WTC11 (cell line): ENCODE measurements around the gene LMBR1. TPM values are rescaled to one million over a fixed set of nuclear protein-coding genes. Genes with fewer than 3 reads are reported as not detected.

ENCODE experiments used
- ATAC-seq: fragments of 200-7000 bp; cut with Tn5 transposase; 2 replicates; pipeline ENCODE4 v1.10.0; 2021; ENCODE audit warnings: mild to moderate bottlenecking, moderate library complexity
- CTCF ChIA-PET: fragments of 300-600 bp; sonication (Branson Sonifier 250); formaldehyde crosslinking; loops from one replicate; lab custom pipeline; 2021; ENCODE audit warnings: antibody characterized with exemption; lab: Charles Lee
- POLR2A ChIA-PET: fragments of 350-600 bp; sonication (Branson Sonifier 250); formaldehyde crosslinking; loops from one replicate; lab custom pipeline; 2021; ENCODE audit warnings: antibody characterized with exemption; lab: Charles Lee
- DNase-seq: peaks from one replicate; pipeline ENCODE4 v3.0.0; 2021; ENCODE audit warnings: low spot score
- H3K27ac Mint-ChIP-seq: 2 replicates; pipeline ENCODE4 v1.8.0; 2021; ENCODE audit warnings: mixed read lengths
- H3K27me3 Mint-ChIP-seq: 2 replicates; pipeline ENCODE4 v1.8.0; 2021; ENCODE audit warnings: low read depth, mild to moderate bottlenecking, moderate library complexity, mixed read lengths
- H3K36me3 Mint-ChIP-seq: 2 replicates; pipeline ENCODE4 v1.8.0; 2021; ENCODE audit warnings: mixed read lengths
- H3K4me1 Mint-ChIP-seq: 2 replicates; pipeline ENCODE4 v1.8.0; 2022; ENCODE audit warnings: mixed read lengths
- H3K4me3 Mint-ChIP-seq: 2 replicates; pipeline ENCODE4 v1.8.0; 2021; ENCODE audit warnings: mild to moderate bottlenecking, moderate library complexity, mixed read lengths
- H3K9me3 Mint-ChIP-seq: 2 replicates; pipeline ENCODE4 v1.8.0; 2021; ENCODE audit warnings: mixed read lengths
- ATF6 ChIP-seq: sonication (generic); formaldehyde crosslinking; IDR thresholded peaks from 2 replicates; pipeline ENCODE4 v1.8.1; 2023; ENCODE audit warnings: mild to moderate bottlenecking, missing genetic modification reagents
- CREM ChIP-seq: sonication (generic); formaldehyde crosslinking; IDR thresholded peaks from 2 replicates; pipeline ENCODE4 v1.8.1; 2022; ENCODE audit warnings: mild to moderate bottlenecking, missing genetic modification reagents, moderate library complexity
- GTF2I ChIP-seq: fragments of 250-450 bp; sonication (Bioruptor Pico); conservative IDR thresholded peaks from 2 replicates; pipeline ENCODE4 v1.4.0; 2021; ENCODE audit warnings: mild to moderate bottlenecking
- IRF1 ChIP-seq: sonication (generic); formaldehyde crosslinking; IDR thresholded peaks from 2 replicates; pipeline ENCODE4 v1.8.0; 2023; ENCODE audit warnings: missing genetic modification reagents
- IRF2 ChIP-seq: sonication (generic); formaldehyde crosslinking; IDR thresholded peaks from 2 replicates; pipeline ENCODE4 v1.8.0; 2022; ENCODE audit warnings: low read depth, missing genetic modification reagents, borderline replicate concordance
- MAX ChIP-seq: sonication (generic); formaldehyde crosslinking; IDR thresholded peaks from 2 replicates; pipeline ENCODE4 v1.8.0; 2022; ENCODE audit warnings: mild to moderate bottlenecking, missing genetic modification reagents
- NFE2L1 ChIP-seq: sonication (generic); formaldehyde crosslinking; IDR thresholded peaks from 2 replicates; pipeline ENCODE4 v1.8.1; 2023; ENCODE audit warnings: missing genetic modification reagents
- NFYB ChIP-seq: sonication (generic); formaldehyde crosslinking; conservative IDR thresholded peaks from 2 replicates; pipeline ENCODE4 v1.8.0; 2022; ENCODE audit warnings: low read depth, missing genetic modification reagents
- NR2C2 ChIP-seq: sonication (generic); formaldehyde crosslinking; IDR thresholded peaks from 2 replicates; pipeline ENCODE4 v1.8.0; 2022; ENCODE audit warnings: mild to moderate bottlenecking, missing genetic modification reagents
- PRDM15 ChIP-seq: sonication (generic); formaldehyde crosslinking; IDR thresholded peaks from 2 replicates; pipeline ENCODE4 v1.8.0; 2022; ENCODE audit warnings: missing genetic modification reagents
- RELA ChIP-seq: sonication (generic); formaldehyde crosslinking; IDR thresholded peaks from 2 replicates; pipeline ENCODE4 v1.8.1; 2022; ENCODE audit warnings: missing genetic modification reagents, mild to moderate bottlenecking, borderline replicate concordance
- SMAD3 ChIP-seq: sonication (generic); formaldehyde crosslinking; IDR thresholded peaks from 2 replicates; pipeline ENCODE4 v1.8.0; 2022; ENCODE audit warnings: missing genetic modification reagents, mild to moderate bottlenecking, borderline replicate concordance
- SOX15 ChIP-seq: fragments of 250-450 bp; sonication (Bioruptor Pico); IDR thresholded peaks from 2 replicates; pipeline ENCODE4 v1.9.0; 2021; ENCODE audit warnings: mild to moderate bottlenecking
- TP53 ChIP-seq: sonication (generic); formaldehyde crosslinking; IDR thresholded peaks from 2 replicates; pipeline ENCODE4 v1.8.1; 2023; ENCODE audit warnings: mild to moderate bottlenecking, missing genetic modification reagents
- ZBTB43 ChIP-seq: sonication (generic); formaldehyde crosslinking; IDR thresholded peaks from 2 replicates; pipeline ENCODE4 v1.8.1; 2023; ENCODE audit warnings: mild to moderate bottlenecking, missing genetic modification reagents
- ZMAT4 ChIP-seq: fragments of 250-450 bp; sonication (Bioruptor Pico); IDR thresholded peaks from 2 replicates; pipeline ENCODE4 v1.9.0; 2021; ENCODE audit warnings: mild to moderate bottlenecking
- ZNF317 ChIP-seq: sonication (generic); formaldehyde crosslinking; IDR thresholded peaks from 2 replicates; pipeline ENCODE4 v1.8.1; 2023; ENCODE audit warnings: low read depth, mild to moderate bottlenecking, moderate library complexity, missing genetic modification reagents, borderline replicate concordance
- ZNF512 ChIP-seq: sonication (generic); formaldehyde crosslinking; IDR thresholded peaks from 2 replicates; pipeline ENCODE4 v1.8.1; 2022; ENCODE audit warnings: missing genetic modification reagents, borderline replicate concordance
- total RNA-seq: library from RNA; stranded (reverse); gene quantifications from 3 replicates; pipeline ENCODE4 v1.2.3, GENCODE V29; 2021

Gene LMBR1
- total RNA-seq, 1 experiment from 2014 or later, result 55.6 TPM

GRCh38 chr7:156753630-156754029, 139.4 kb downstream of the LMBR1 start (continued):
- TF ChIP-seq PRDM15 (no peak), TP53 (CRISPR knock-in tag) (no peak), NR2C2 (no peak), NFE2L1 (CRISPR knock-in tag) (no peak), MAX (CRISPR knock-in tag) (no peak), ZNF317 (CRISPR knock-in tag) (no peak), ZMAT4 (CRISPR knock-in tag) (no peak), ZNF512 (CRISPR knock-in tag) (no peak)

- POLR2A ChIA-PET, result no interaction called here
- Mint-ChIP-seq H3K4me3 (no peak overlapping the region), H3K9me3 (no peaks in the 10 kb centered on the region), H3K27ac (no peak overlapping the region), H3K27me3 (no peaks in the 10 kb centered on the region)
- DNase-seq (no peak), ATAC-seq (no peak)
- TF ChIP-seq NFYB (CRISPR knock-in tag) (no peak), ATF6 (CRISPR knock-in tag) (no peak), NR2C2 (no peak), SMAD3 (CRISPR knock-in tag) (no peak), GTF2I (no peak), IRF1 (CRISPR knock-in tag) (no peak), IRF2 (CRISPR knock-in tag) (no peak), RELA (CRISPR knock-in tag) (no peak), CREM (CRISPR knock-in tag) (no peak), ZBTB43 (no peak), SOX15 (CRISPR knock-in tag) (no peak)
- TF ChIP-seq, all 79 proteins: peak for 0
- H3K4me1 Mint-ChIP-seq, result no peaks in the 10 kb centered on the region; the same call in none of the 2 replicates
- H3K36me3 Mint-ChIP-seq, result 0 out of 2 replicates have a peak, but pooled peaks cover 2% of the 10 kb centered on the region
- CTCF ChIA-PET, result interaction anchor here (0.5 to 3.1 kb wide), 21 partner anchors 10 to 408 kb away, joined by 3 to 14 read pairs (median 4); partner anchors contain the start of gene RNF32
These were observed 139.8 kb downstream of the LMBR1 start for GRCh38 chr7:156753229-156753560.
